Thyroid gland (tissue), 4 donors: ENCODE results near the gene NDST1. TPM values are rescaled to one million over a fixed set of nuclear protein-coding genes. Genes with fewer than 3 reads are reported as not detected.

Experiments
- DNase-seq, 2 donors: peaks; one replicate each; pipeline ENCODE4 v3.0.0-alpha.2; 2019
- H3K27ac ChIP-seq, 3 donors: fragments of 200-600 bp; sonication (generic); 1 replicate in 2 of 3; 2 replicates in 1 of 3; pipeline ENCODE4 v1.5.1; 2016 to 2019; ENCODE audit warnings: mild to moderate bottlenecking in 1 of 3, moderate library complexity in 1 of 3
- H3K27me3 ChIP-seq: fragments of 200-600 bp; sonication (generic); one replicate; pipeline ENCODE4 v1.5.1; 2019
- H3K36me3 ChIP-seq, 2 donors: fragments of 200-600 bp; sonication (generic); one replicate each; pipeline ENCODE4 v1.5.1; 2016 to 2019
- H3K4me1 ChIP-seq, 2 donors: fragments of 200-600 bp; sonication (generic); one replicate each; pipeline ENCODE4 v1.5.1; 2017 to 2019
- H3K4me3 ChIP-seq, 3 donors: fragments of 200-600 bp; sonication (generic); replicated peaks in 1 of 3; 1 replicate in 2 of 3; 2 replicates in 1 of 3; pipeline ENCODE4 v1.5.1; 2016; ENCODE audit warnings: mild to moderate bottlenecking in 1 of 3
- H3K9me3 ChIP-seq: fragments of 200-600 bp; sonication (generic); one replicate; pipeline ENCODE4 v1.5.1; 2017
- CTCF ChIP-seq, 6 experiments: fragments of 200-600 bp in 3 of 6; fragments of 450-650 bp in 3 of 6; sonication (generic) in 3 of 6; IDR thresholded peaks; one replicate each; pipeline ENCODE4 v1.5.1; 2016 to 2019; ENCODE audit warnings: antibody characterized with exemption in 6 of 6, mild to moderate bottlenecking in 2 of 6, inconsistent platforms in 1 of 6, moderate library complexity in 1 of 6
- POLR2A ChIP-seq, 2 donors: fragments of 450-650 bp; IDR thresholded peaks; one replicate each; pipeline ENCODE4 v1.6.1; 2017; ENCODE audit warnings: antibody characterized with exemption in 2 of 2, mild to moderate bottlenecking in 2 of 2, moderate library complexity in 1 of 2
- WGBS, 2 donors: methylation state at CpG; one replicate each; pipeline ENCODE4 v1.1.5; 2017; 5-methylcytosine and 5-hydroxymethylcytosine counted together
- intact Hi-C: fragments of 100-400 bp; cut with DNase I; formaldehyde crosslinking; loops from one replicate; pipeline ENCODE4 v1.15.1; 2023
- total RNA-seq, 4 donors: library from RNA; depleted of rRNA; stranded (reverse); fragments of >200 nt; gene quantifications; one replicate each; pipeline ENCODE4 v1.2.3, GENCODE V29; 2016

Gene NDST1
- total RNA-seq, 4 donors from 2014 or later, result 84.9 to 171 (median 113) TPM

- H3K27me3 ChIP-seq, result no peaks in the 10 kb centered on the region
- peaks cover 65 to 69% of the 10 kb centered on the region in 2 donors for H3K4me1 ChIP-seq
- WGBS, 2 donors, result 68 to 75% methylated on average over 6 of the region's 6 CpGs
- TF ChIP-seq POLR2A (IDR thresholded peaks at IDR 0.05) (no peak), CTCF (IDR thresholded peaks at IDR 0.05) (no peak)
- no peak for DNase-seq
- H3K4me3 ChIP-seq, result no peak overlapping the region
- H3K36me3 ChIP-seq, result no peaks in the 10 kb centered on the region
- intact Hi-C loops, result no loop called here
- no peaks in the 10 kb centered on the region for H3K9me3 ChIP-seq
- H3K27ac ChIP-seq, result peak overlapping the region in 2 of 3 donors; percentile 92 to 96
Observed at GRCh38 chr5:150492621-150493020, 15.3 kb upstream of the NDST1 start.

- TF ChIP-seq CTCF (IDR thresholded peaks at IDR 0.05), result no peak
- TF ChIP-seq POLR2A (IDR thresholded peaks at IDR 0.05), result no peak
- H3K27me3 ChIP-seq, result no peaks in the 10 kb centered on the region
- intact Hi-C loops, result no loop called here
- no peaks in the 10 kb centered on the region for H3K36me3 ChIP-seq
- no peak overlapping the region for H3K4me3 ChIP-seq
- peaks cover 65 to 69% of the 10 kb centered on the region in 2 donors for H3K4me1 ChIP-seq
- peak overlapping the region; percentile 67 to 98 (median 96) for H3K27ac ChIP-seq
- H3K9me3 ChIP-seq, result no peaks in the 10 kb centered on the region
- DNase-seq, result no peak
- WGBS, 2 donors, result 83 to 92% methylated on average over 3 of the region's 3 CpGs
Observed at GRCh38 chr5:150496098-150496497, 11.8 kb upstream of the NDST1 start.

- Histone ChIP-seq H3K4me1 (peaks cover 64 to 69% of the 10 kb centered on the region in 2 donors), H3K27me3 (no peaks in the 10 kb centered on the region), H3K36me3 (no peaks in the 10 kb centered on the region), H3K9me3 (no peaks in the 10 kb centered on the region), H3K4me3 (no peak overlapping the region), H3K27ac (peak overlapping the region; percentile 67 to 98 (median 96))
- DNase-seq, result no peak
- WGBS, 2 donors, result 64 to 72% methylated on average over 4 of the region's 4 CpGs
- intact Hi-C loops, result no loop called here
- TF ChIP-seq POLR2A (IDR thresholded peaks at IDR 0.05), result no peak
- TF ChIP-seq CTCF (IDR thresholded peaks at IDR 0.05), result no peak
Observed at GRCh38 chr5:150496534-150496933, 11.4 kb upstream of the NDST1 start.

GRCh38 chr5:150497274-150497988 lies 10.5 kb upstream of the NDST1 start:
- DNase-seq, result peak; percentile 73 to 82
- TF ChIP-seq POLR2A (IDR thresholded peaks at IDR 0.05) (no peak), CTCF (IDR thresholded peaks at IDR 0.05) (no peak)
- peak overlapping the region; percentile 67 to 98 (median 96) for H3K27ac ChIP-seq
- H3K9me3 ChIP-seq, result no peaks in the 10 kb centered on the region
- no peak overlapping the region for H3K4me3 ChIP-seq
- H3K27me3 ChIP-seq, result no peaks in the 10 kb centered on the region
- no peaks in the 10 kb centered on the region for H3K36me3 ChIP-seq
- intact Hi-C loops, result no loop called here
- peaks cover 69% of the 10 kb centered on the region in 2 donors for H3K4me1 ChIP-seq
- 44 to 55% methylated on average over 11 to 13 of the region's 14 CpGs for WGBS, 2 donors

- Histone ChIP-seq H3K9me3 (no peaks in the 10 kb centered on the region), H3K4me1 (peaks cover 70% of the 10 kb centered on the region in 2 donors), H3K4me3 (no peak overlapping the region), H3K36me3 (no peaks in the 10 kb centered on the region), H3K27ac (peak overlapping the region; percentile 67 to 98 (median 96)), H3K27me3 (no peaks in the 10 kb centered on the region)
- 69 to 85% methylated on average over 5 of the region's 5 CpGs for WGBS, 2 donors
- TF ChIP-seq CTCF (IDR thresholded peaks at IDR 0.05) (no peak), POLR2A (IDR thresholded peaks at IDR 0.05) (no peak)
- intact Hi-C loops, result no loop called here
- no peak for DNase-seq
Observed at GRCh38 chr5:150497989-150498317, 10.0 kb upstream of the NDST1 start.
